ENCODE results near the gene WFDC2.

DNA sequence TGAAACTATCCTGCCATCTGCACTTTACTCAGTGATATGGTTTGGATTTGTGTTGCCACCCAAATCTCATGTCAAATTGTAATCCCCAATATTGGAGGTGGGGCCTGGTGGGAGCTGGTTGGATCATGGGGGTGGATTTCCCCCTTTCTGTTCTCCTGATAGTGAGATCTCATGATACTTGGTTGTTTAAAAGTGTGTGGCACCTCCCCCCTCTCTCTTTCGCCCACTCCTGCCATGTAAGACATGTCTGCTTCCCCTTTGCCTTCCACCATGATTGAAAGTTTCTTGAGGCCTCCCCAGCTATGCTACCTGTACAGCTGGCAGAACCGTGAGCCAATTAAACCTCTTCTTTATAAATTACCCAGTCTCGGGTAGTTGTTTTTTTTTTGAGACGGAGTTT, 35.6 kb upstream of the WFDC2 start:
- no peak for TF ChIP-seq POLR2A (IDR thresholded peaks at IDR 0.05; ENCODE audit: extremely low read depth, insufficient read length)
- TF ChIP-seq, protein P1, sequence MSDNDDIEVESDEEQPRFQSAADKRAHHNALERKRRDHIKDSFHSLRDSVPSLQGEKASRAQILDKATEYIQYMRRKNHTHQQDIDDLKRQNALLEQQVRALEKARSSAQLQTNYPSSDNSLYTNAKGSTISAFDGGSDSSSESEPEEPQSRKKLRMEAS (IDR thresholded peaks at IDR 0.05; ENCODE audit: low read depth, low read length) = no peak
